Astrocyte (in vitro differentiated cells and primary cell): ENCODE measurements around the gene PCSK2.

ENCODE experiments used
- EZH2 ChIP-seq: IDR thresholded peaks from 2 replicates; pipeline ENCODE4 v1.6.1; 2012; ENCODE audit warnings: mild to moderate bottlenecking, low read length, inconsistent platforms; ENCODE audit not compliant: insufficient read depth
- TF ChIP-seq, protein P1 (sequence below): IDR thresholded peaks from 2 replicates; pipeline ENCODE4 v1.5.1; 2011; ENCODE audit warnings: low read depth, mild to moderate bottlenecking, inconsistent platforms, low read length, moderate library complexity; ENCODE audit not compliant: insufficient read depth

DNA sequence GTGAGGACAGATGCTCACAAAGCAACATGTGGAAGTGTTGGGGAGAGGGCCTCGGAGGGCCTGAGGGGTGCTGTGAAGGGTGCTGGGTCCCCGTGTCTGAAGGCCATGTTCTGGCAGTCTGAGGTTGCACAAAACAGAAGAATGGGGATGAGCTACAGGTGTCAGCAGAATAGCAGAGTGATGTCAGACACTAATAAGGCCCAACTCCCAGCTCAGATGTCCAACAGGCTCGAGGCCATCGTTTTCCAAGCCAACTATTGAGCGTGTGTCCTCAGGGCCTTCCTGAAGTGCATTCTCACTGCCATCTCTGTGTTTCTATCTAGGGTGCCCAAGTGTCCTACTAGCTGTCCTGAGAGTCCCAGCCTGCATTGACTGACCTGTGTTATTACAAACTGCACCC lies 296.5 kb downstream of the PCSK2 start:
- TF ChIP-seq, protein P1, sequence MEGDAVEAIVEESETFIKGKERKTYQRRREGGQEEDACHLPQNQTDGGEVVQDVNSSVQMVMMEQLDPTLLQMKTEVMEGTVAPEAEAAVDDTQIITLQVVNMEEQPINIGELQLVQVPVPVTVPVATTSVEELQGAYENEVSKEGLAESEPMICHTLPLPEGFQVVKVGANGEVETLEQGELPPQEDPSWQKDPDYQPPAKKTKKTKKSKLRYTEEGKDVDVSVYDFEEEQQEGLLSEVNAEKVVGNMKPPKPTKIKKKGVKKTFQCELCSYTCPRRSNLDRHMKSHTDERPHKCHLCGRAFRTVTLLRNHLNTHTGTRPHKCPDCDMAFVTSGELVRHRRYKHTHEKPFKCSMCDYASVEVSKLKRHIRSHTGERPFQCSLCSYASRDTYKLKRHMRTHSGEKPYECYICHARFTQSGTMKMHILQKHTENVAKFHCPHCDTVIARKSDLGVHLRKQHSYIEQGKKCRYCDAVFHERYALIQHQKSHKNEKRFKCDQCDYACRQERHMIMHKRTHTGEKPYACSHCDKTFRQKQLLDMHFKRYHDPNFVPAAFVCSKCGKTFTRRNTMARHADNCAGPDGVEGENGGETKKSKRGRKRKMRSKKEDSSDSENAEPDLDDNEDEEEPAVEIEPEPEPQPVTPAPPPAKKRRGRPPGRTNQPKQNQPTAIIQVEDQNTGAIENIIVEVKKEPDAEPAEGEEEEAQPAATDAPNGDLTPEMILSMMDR, result no peak
- no peak for TF ChIP-seq EZH2
